ENCODE measurements around the gene CCDC116. TPM values are rescaled to one million over a fixed set of nuclear protein-coding genes. Genes with fewer than 3 reads are reported as not detected.

The CCDC116 gene
- total and polyA plus RNA-seq, 10 of the 15 experiments (the other 5 are each of a cell fraction or from before 2014, with no cell fraction given): 0.04 to 0.18 (median 0.04) TPM; not detected in 6

GRCh38 chr22:21629255-21630149 lies 3.1 kb upstream of the CCDC116 start, which contains the start of gene YDJC (continued):
- TF ChIP-seq CUX1 (IDR thresholded peaks at IDR 0.05; ENCODE audit: insufficient replicate concordance, low read depth, low read length): no peak
- peak; percentile 98 for TF ChIP-seq MYC (IDR thresholded peaks at IDR 0.05; ENCODE audit: insufficient read depth, insufficient read length, insufficient replicate concordance, low read length, severe bottlenecking)
- no peak for TF ChIP-seq BCL11A (IDR thresholded peaks at IDR 0.05; ENCODE audit: low read depth, low read length)
- TF ChIP-seq MYB (IDR thresholded peaks at IDR 0.05; ENCODE audit: borderline replicate concordance, low read depth, low read length): 0 out of 2 replicates have a peak, but pooled peaks have one; percentile 15
- 0 out of 2 replicates have a peak, but pooled peaks have one; percentile 81 for TF ChIP-seq TCF12 (IDR thresholded peaks at IDR 0.05; ENCODE audit: low read depth, low read length)
- TF ChIP-seq NR2C1 (IDR thresholded peaks at IDR 0.05): no peak
- no peak for TF ChIP-seq ZNF384 (IDR thresholded peaks at IDR 0.05; ENCODE audit: borderline replicate concordance, low read depth, low read length)
- peak; percentile 70 for TF ChIP-seq TAF1 (IDR thresholded peaks at IDR 0.05; ENCODE audit: borderline replicate concordance, low read depth, low read length)
- no peak for TF ChIP-seq RBBP5 (conservative IDR thresholded peaks at IDR 0.05)
- TF ChIP-seq JUNB (IDR thresholded peaks at IDR 0.05): no peak
- TF ChIP-seq ATF2 (IDR thresholded peaks at IDR 0.05; ENCODE audit: low read length): no peak
